Uterus (tissue), 2 donors: ENCODE results near the gene SLC16A3.

Source experiments
- POLR2A ChIP-seq, 2 donors: fragments of 450-650 bp; IDR thresholded peaks; one replicate each; pipeline ENCODE4 v1.6.1; 2016; ENCODE audit warnings: antibody characterized with exemption in 2 of 2, mild to moderate bottlenecking in 1 of 2, moderate library complexity in 1 of 2
- TF ChIP-seq, protein P1 (sequence below), 4 experiments: fragments of 200-600 bp in 2 of 4; fragments of 450-650 bp in 2 of 4; sonication (generic) in 2 of 4; IDR thresholded peaks; one replicate each; pipeline ENCODE4 v1.5.1; 2016 to 2019; ENCODE audit warnings: antibody characterized with exemption in 4 of 4, mild to moderate bottlenecking in 2 of 4, moderate library complexity in 1 of 4

DNA sequence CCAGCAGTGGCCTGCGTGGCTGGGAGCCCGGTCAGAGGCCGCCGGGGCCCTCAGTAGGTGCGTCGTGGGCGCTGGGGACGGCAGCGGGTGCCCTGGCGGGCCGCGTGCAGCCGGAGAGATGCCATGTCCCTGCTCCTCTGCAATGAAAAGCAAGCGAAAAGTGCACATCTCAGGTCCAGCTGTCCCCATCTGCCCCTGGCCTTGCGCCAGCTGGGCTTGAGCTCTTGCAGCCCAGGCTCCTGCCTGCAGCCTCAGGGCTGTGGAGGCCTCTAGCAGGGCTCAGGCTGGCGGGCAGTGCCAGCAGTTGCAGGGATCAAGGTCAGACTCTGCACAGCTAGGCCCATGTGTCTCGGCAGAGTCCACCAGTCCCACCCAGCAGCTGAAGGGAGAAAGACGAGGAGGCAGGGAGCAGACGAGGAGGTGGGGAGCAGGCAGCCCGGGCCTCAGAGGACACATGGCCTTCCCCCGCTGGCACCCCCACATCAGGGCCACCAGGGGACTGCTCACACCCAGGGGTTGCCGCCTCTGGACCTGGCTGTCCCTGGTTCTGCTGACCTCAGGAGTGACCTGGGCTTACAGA is 11.2 kb downstream of the SLC16A3 start:
- TF ChIP-seq, protein P1, sequence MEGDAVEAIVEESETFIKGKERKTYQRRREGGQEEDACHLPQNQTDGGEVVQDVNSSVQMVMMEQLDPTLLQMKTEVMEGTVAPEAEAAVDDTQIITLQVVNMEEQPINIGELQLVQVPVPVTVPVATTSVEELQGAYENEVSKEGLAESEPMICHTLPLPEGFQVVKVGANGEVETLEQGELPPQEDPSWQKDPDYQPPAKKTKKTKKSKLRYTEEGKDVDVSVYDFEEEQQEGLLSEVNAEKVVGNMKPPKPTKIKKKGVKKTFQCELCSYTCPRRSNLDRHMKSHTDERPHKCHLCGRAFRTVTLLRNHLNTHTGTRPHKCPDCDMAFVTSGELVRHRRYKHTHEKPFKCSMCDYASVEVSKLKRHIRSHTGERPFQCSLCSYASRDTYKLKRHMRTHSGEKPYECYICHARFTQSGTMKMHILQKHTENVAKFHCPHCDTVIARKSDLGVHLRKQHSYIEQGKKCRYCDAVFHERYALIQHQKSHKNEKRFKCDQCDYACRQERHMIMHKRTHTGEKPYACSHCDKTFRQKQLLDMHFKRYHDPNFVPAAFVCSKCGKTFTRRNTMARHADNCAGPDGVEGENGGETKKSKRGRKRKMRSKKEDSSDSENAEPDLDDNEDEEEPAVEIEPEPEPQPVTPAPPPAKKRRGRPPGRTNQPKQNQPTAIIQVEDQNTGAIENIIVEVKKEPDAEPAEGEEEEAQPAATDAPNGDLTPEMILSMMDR (IDR thresholded peaks at IDR 0.05), result no peak
- TF ChIP-seq POLR2A (IDR thresholded peaks at IDR 0.05), result no peak
